ENCODE results near the gene IFNG.
"Not testable (repeated sequence)": the region's sequence is repeated elsewhere in the genome, so short reads cannot be mapped to it uniquely, and the experiment has no call there.

The IFNG gene
- total RNA-seq, result 1.3 to 1,149 (median 122) reads per million in 9 experiments

GRCh38 chr12:68159681-68160304 lies at the start of gene IFNG:
TSS of gene IFNG (minus strand) at chr12:68159740. CDS start at chr12:68159615, 125 bp downstream.
- peak within 1 kb of the TSS; percentile 15 to 82 for H3K27ac Mint-ChIP-seq
- peak within 1 kb of the TSS; percentile 78 to 89 for H3K4me3 Mint-ChIP-seq
- H3K4me1 Mint-ChIP-seq (ENCODE audit: low read depth in 2 of 2), result peaks cover 25 to 57% of the 10 kb centered on the region in 2 donors
- peaks cover 23% of the 10 kb centered on the region for H3K36me3 Mint-ChIP-seq (ENCODE audit: insufficient read depth)
- H3K27me3 Mint-ChIP-seq, result no peaks in the 10 kb centered on the region
- no peaks in the 10 kb centered on the region for H3K9me3 Mint-ChIP-seq
- peak; percentile 32 to 68 (median 40) for DNase-seq
- peak; percentile 81 for ATAC-seq (replicated peaks)

GRCh38 chr12:68209048-68209728 lies 49.6 kb upstream of the IFNG start:
- not testable (repeated sequence) for H3K27me3 Mint-ChIP-seq; H3K27ac Mint-ChIP-seq; H3K4me3 Mint-ChIP-seq; H3K9me3 Mint-ChIP-seq; ATAC-seq (replicated peaks); DNase-seq; H3K36me3 Mint-ChIP-seq (ENCODE audit: insufficient read depth)
- peaks cover 8 to 16% of the 10 kb centered on the region in 2 donors for H3K4me1 Mint-ChIP-seq (ENCODE audit: low read depth in 2 of 2)

GRCh38 chr12:68207276-68207675 lies 47.7 kb upstream of the IFNG start:
- H3K36me3 Mint-ChIP-seq (ENCODE audit: insufficient read depth), result no peaks in the 10 kb centered on the region
- no peak overlapping the region for H3K27ac Mint-ChIP-seq
- ATAC-seq (replicated peaks), result no peak
- H3K4me1 Mint-ChIP-seq (ENCODE audit: low read depth in 2 of 2), result peaks cover 23 to 32% of the 10 kb centered on the region in 2 donors
- H3K4me3 Mint-ChIP-seq, result no peak overlapping the region
- DNase-seq, result no peak
- no peaks in the 10 kb centered on the region for H3K9me3 Mint-ChIP-seq
- H3K27me3 Mint-ChIP-seq, result no peaks in the 10 kb centered on the region

GRCh38 chr12:68206446-68206845 lies 46.9 kb upstream of the IFNG start:
- DNase-seq (no peak), ATAC-seq (replicated peaks) (no peak)
- Mint-ChIP-seq H3K4me1 (ENCODE audit: low read depth in 2 of 2) (peaks cover 19 to 30% of the 10 kb centered on the region in 2 donors), H3K4me3 (no peak overlapping the region), H3K9me3 (no peaks in the 10 kb centered on the region), H3K27ac (no peak overlapping the region), H3K36me3 (ENCODE audit: insufficient read depth) (no peaks in the 10 kb centered on the region), H3K27me3 (no peaks in the 10 kb centered on the region)

GRCh38 chr12:68203460-68203875 lies 43.9 kb upstream of the IFNG start:
- DNase-seq (no peak), ATAC-seq (replicated peaks) (peak; percentile 83)
- Mint-ChIP-seq H3K9me3 (no peaks in the 10 kb centered on the region), H3K4me3 (peak overlapping the region; percentile 22 to 28), H3K27me3 (no peaks in the 10 kb centered on the region), H3K36me3 (ENCODE audit: insufficient read depth) (peaks cover 4% of the 10 kb centered on the region), H3K27ac (peak overlapping the region; percentile 11 to 49), H3K4me1 (ENCODE audit: low read depth in 2 of 2) (peaks cover 27 to 30% of the 10 kb centered on the region in 2 donors)

GRCh38 chr12:68200854-68201253 lies 41.3 kb upstream of the IFNG start:
- Mint-ChIP-seq H3K27me3 (no peaks in the 10 kb centered on the region), H3K9me3 (no peaks in the 10 kb centered on the region), H3K4me1 (ENCODE audit: low read depth in 2 of 2) (peaks cover 28% of the 10 kb centered on the region in 2 donors), H3K4me3 (no peak overlapping the region), H3K27ac (peak overlapping the region in 1 of 2 donors; percentile 2), H3K36me3 (ENCODE audit: insufficient read depth) (peaks cover 8% of the 10 kb centered on the region)
- DNase-seq (no peak), ATAC-seq (replicated peaks) (no peak)

- peaks cover 28% of the 10 kb centered on the region in 2 donors for H3K4me1 Mint-ChIP-seq (ENCODE audit: low read depth in 2 of 2)
- H3K4me3 Mint-ChIP-seq, result peak overlapping the region; percentile 74 to 80
- peaks cover 8% of the 10 kb centered on the region for H3K36me3 Mint-ChIP-seq (ENCODE audit: insufficient read depth)
- no peak for DNase-seq
- peak; percentile 11 for ATAC-seq (replicated peaks)
- H3K27me3 Mint-ChIP-seq, result no peaks in the 10 kb centered on the region
- H3K27ac Mint-ChIP-seq, result peak overlapping the region; percentile 88 to 91
- no peaks in the 10 kb centered on the region for H3K9me3 Mint-ChIP-seq
Observed at GRCh38 chr12:68199127-68199526, 39.6 kb upstream of the IFNG start.

GRCh38 chr12:68198507-68199086 lies 39.1 kb upstream of the IFNG start:
- DNase-seq, result no peak
- H3K4me1 Mint-ChIP-seq (ENCODE audit: low read depth in 2 of 2), result peaks cover 26% of the 10 kb centered on the region in 2 donors
- ATAC-seq (replicated peaks), result peak; percentile 32
- no peaks in the 10 kb centered on the region for H3K9me3 Mint-ChIP-seq
- H3K27ac Mint-ChIP-seq, result peak overlapping the region; percentile 88 to 91
- peaks cover 8% of the 10 kb centered on the region for H3K36me3 Mint-ChIP-seq (ENCODE audit: insufficient read depth)
- no peaks in the 10 kb centered on the region for H3K27me3 Mint-ChIP-seq
- H3K4me3 Mint-ChIP-seq, result peak overlapping the region; percentile 74 to 80

GRCh38 chr12:68190301-68190700 lies 30.8 kb upstream of the IFNG start:
- Mint-ChIP-seq H3K27ac (peak overlapping the region; percentile 4 to 62), H3K4me3 (peak overlapping the region in 1 of 2 donors; percentile 45), H3K9me3 (no peaks in the 10 kb centered on the region), H3K4me1 (ENCODE audit: low read depth in 2 of 2) (peaks cover 11 to 14% of the 10 kb centered on the region in 2 donors), H3K27me3 (peaks cover 0 to 17% of the 10 kb centered on the region in 2 donors), H3K36me3 (ENCODE audit: insufficient read depth) (no peaks in the 10 kb centered on the region)
- ATAC-seq (replicated peaks), result peak; percentile 37
- no peak for DNase-seq

GRCh38 chr12:68189821-68190242 lies 30.3 kb upstream of the IFNG start:
- H3K36me3 Mint-ChIP-seq (ENCODE audit: insufficient read depth), result no peaks in the 10 kb centered on the region
- peaks cover 11 to 14% of the 10 kb centered on the region in 2 donors for H3K4me1 Mint-ChIP-seq (ENCODE audit: low read depth in 2 of 2)
- peak overlapping the region; percentile 14 to 45 for H3K4me3 Mint-ChIP-seq
- H3K27me3 Mint-ChIP-seq, result peaks cover 0 to 17% of the 10 kb centered on the region in 2 donors
- peak overlapping the region; percentile 4 to 62 for H3K27ac Mint-ChIP-seq
- DNase-seq, result peak in 2 of 3 experiments; percentile 8 to 20
- no peaks in the 10 kb centered on the region for H3K9me3 Mint-ChIP-seq
- ATAC-seq (replicated peaks), result peak; percentile 90

- ATAC-seq (replicated peaks), result no peak
- no peak for DNase-seq
- H3K9me3 Mint-ChIP-seq, result no peaks in the 10 kb centered on the region
- peaks cover 0 to 17% of the 10 kb centered on the region in 2 donors for H3K27me3 Mint-ChIP-seq
- H3K4me3 Mint-ChIP-seq, result no peak overlapping the region
- H3K27ac Mint-ChIP-seq, result no peak overlapping the region
- no peaks in the 10 kb centered on the region for H3K36me3 Mint-ChIP-seq (ENCODE audit: insufficient read depth)
- peaks cover 24 to 28% of the 10 kb centered on the region in 2 donors for H3K4me1 Mint-ChIP-seq (ENCODE audit: low read depth in 2 of 2)
Observed at GRCh38 chr12:68185598-68185997, 26.1 kb upstream of the IFNG start.

GRCh38 chr12:68180792-68181744 lies 21.5 kb upstream of the IFNG start:
- Mint-ChIP-seq H3K4me1 (ENCODE audit: low read depth in 2 of 2) (peaks cover 24 to 26% of the 10 kb centered on the region in 2 donors), H3K9me3 (no peaks in the 10 kb centered on the region), H3K36me3 (ENCODE audit: insufficient read depth) (peaks cover 7% of the 10 kb centered on the region), H3K27me3 (peaks cover 0 to 7% of the 10 kb centered on the region in 2 donors), H3K27ac (peak overlapping the region; percentile 73 to 78), H3K4me3 (peak overlapping the region; percentile 1 to 12)
- DNase-seq (peak in 2 of 3 experiments; percentile 12 to 25), ATAC-seq (replicated peaks) (peak; percentile 95)

Measured in effector memory CD8-positive, alpha-beta T cell (primary cell).